Measurements from ENCODE around the gene SGCA. TPM values are rescaled to one million over a fixed set of nuclear protein-coding genes. Genes with fewer than 3 reads are reported as not detected.

The SGCA gene
- total and polyA plus RNA-seq, 9 of the 15 experiments (the other 6 are each of a cell fraction or from before 2014, with no cell fraction given), result not detected

DNA sequence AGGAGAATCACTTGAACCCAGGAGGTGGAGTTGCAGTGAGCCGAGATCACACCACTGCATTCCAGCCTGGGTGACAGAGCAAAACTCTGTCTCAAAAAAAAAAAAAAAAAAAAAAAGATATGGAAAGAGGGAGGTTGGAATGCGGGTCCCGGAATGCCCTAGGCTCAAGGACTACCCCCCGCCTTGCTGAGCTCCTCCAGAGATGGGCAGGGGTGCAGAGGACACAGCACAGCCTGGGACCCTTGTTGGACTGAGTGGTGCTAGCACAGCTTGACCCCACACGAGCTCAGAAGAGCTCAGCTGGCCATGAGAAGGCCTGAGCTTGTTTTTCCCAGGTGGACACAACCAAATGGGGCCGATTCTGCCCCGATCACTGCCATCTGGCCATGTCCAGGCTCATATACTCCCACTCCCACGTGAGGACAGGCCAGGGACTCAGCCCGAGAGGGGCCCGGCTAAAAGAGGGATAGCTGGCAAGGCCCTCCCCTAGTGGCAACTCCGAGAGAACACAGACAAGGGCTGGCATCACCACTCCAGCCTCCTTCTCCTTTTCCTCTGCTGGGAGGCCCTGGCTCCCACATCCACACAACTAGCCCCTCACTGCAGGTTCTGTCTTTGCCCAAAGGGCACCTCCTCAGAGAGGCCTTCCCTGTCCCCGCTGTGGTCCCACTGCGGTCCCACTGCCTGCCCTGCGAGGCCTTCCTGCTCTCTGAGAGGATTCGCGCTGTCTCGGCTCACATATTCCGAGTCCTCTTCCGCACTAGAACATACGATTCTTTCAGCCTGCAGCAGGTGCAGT lies 11.0 kb downstream of the SGCA start:
- peaks cover 5 to 24% of the 10 kb centered on the region in 2 experiments; a peak in 3 of 5 replicates for H3K4me1 ChIP-seq (replicated peaks in 1 of 2; ENCODE audit: control insufficient read depth in 2 of 2, insufficient read depth in 2 of 2, low read length in 2 of 2)
- no peaks in the 10 kb centered on the region for H3K9me1 ChIP-seq (ENCODE audit: control insufficient read depth, insufficient read depth, low read length)
- intact Hi-C loops (cut with micrococcal nuclease) (no loop called here), in situ Hi-C loops (cut with MboI) (no loop called here)
- no peaks in the 10 kb centered on the region; the same call in 1 of the 2 replicates for H4K20me1 ChIP-seq (replicated peaks; ENCODE audit: control insufficient read depth, insufficient read depth, low read length)
- H3K4me3 ChIP-seq, result no peak overlapping the region
- FAIRE-seq (no peak), DNase-seq (ENCODE audit: extremely low read depth in 1 of 4, low spot score in 3 of 4) (no peak), ATAC-seq (no peak)
- H3K4me2 ChIP-seq (ENCODE audit: insufficient read depth, low read length), result no peak overlapping the region
- no peaks in the 10 kb centered on the region for H3K9me3 ChIP-seq (replicated peaks; ENCODE audit: control insufficient read depth, insufficient read depth, low read depth, low read length)
- no peak overlapping the region for H2AFZ ChIP-seq (ENCODE audit: low read depth, low read length)
- H3K9ac ChIP-seq (ENCODE audit: insufficient read depth in 1 of 2, low read depth in 2 of 2, low read length in 2 of 2), result no peak overlapping the region
- H3K27me3 ChIP-seq (ENCODE audit: control insufficient read depth in 2 of 2, insufficient read depth in 2 of 2, low read length in 2 of 2), result peaks cover 8 to 20% of the 10 kb centered on the region in 2 experiments; a peak in 4 of 5 replicates
- WGBS (ENCODE audit: insufficient coverage, low coverage, missing lambda C conversion rate), result 57% methylated on average over 14 of the region's 20 CpGs
- no peaks in the 10 kb centered on the region for H3K79me2 ChIP-seq (ENCODE audit: control insufficient read depth, insufficient read depth, low read length)
- TF ChIP-seq ZKSCAN8 (CRISPR knock-in tag; IDR thresholded peaks at IDR 0.05) (no peak), RBM34 (IDR thresholded peaks at IDR 0.05; ENCODE audit: borderline replicate concordance, insufficient read depth, low read length) (no peak), ZNF354B (CRISPR knock-in tag; IDR thresholded peaks at IDR 0.05) (no peak), PPARD (CRISPR knock-in tag; IDR thresholded peaks at IDR 0.05) (no peak)
- TF ChIP-seq, protein P1, sequence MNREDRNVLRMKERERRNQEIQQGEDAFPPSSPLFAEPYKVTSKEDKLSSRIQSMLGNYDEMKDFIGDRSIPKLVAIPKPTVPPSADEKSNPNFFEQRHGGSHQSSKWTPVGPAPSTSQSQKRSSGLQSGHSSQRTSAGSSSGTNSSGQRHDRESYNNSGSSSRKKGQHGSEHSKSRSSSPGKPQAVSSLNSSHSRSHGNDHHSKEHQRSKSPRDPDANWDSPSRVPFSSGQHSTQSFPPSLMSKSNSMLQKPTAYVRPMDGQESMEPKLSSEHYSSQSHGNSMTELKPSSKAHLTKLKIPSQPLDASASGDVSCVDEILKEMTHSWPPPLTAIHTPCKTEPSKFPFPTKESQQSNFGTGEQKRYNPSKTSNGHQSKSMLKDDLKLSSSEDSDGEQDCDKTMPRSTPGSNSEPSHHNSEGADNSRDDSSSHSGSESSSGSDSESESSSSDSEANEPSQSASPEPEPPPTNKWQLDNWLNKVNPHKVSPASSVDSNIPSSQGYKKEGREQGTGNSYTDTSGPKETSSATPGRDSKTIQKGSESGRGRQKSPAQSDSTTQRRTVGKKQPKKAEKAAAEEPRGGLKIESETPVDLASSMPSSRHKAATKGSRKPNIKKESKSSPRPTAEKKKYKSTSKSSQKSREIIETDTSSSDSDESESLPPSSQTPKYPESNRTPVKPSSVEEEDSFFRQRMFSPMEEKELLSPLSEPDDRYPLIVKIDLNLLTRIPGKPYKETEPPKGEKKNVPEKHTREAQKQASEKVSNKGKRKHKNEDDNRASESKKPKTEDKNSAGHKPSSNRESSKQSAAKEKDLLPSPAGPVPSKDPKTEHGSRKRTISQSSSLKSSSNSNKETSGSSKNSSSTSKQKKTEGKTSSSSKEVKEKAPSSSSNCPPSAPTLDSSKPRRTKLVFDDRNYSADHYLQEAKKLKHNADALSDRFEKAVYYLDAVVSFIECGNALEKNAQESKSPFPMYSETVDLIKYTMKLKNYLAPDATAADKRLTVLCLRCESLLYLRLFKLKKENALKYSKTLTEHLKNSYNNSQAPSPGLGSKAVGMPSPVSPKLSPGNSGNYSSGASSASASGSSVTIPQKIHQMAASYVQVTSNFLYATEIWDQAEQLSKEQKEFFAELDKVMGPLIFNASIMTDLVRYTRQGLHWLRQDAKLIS (CRISPR knock-in tag; IDR thresholded peaks at IDR 0.05), result no peak
- ChIA-PET CTCF (ENCODE audit: low intra/inter-chr PET ratio) (no interaction called here), POLR2A (no interaction called here)
- H3K27ac ChIP-seq (ENCODE audit: extremely low read depth, low read depth, low read length), result no peak overlapping the region
- H3K36me3 ChIP-seq (ENCODE audit: control insufficient read depth, insufficient read depth, low read length), result no peaks in the 10 kb centered on the region
- BruUV-seq (replicated peaks), result no TSS peak
